ENCODE data around the gene PIEZO1. TPM values are rescaled to one million over a fixed set of nuclear protein-coding genes. Genes with fewer than 3 reads are reported as not detected.

The PIEZO1 gene
- total RNA-seq, 2 donors from 2014 or later = 37.7 to 73.2 TPM

DNA sequence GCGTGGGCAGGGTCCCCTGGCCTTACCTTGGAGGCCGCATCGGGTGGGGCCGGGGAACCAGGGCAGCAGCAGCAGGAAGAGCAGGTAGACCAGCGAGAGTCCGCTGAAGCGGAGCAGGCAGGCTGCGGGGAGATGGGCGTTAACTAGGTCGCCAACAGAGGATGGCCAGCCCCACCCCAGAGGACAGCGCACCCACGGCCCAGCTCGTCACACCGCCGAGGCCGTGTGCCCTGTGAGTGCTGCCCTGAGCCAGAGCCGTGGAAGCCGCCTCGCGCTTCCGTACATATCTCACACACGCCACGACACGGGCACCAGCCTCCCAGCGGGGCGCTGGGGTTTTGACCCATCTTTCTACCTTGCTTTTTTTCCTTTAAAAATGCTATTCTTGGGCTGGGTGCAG, 35.7 kb downstream of the PIEZO1 start:
- H3K27me3 ChIP-seq = no peaks in the 10 kb centered on the region
- H3K4me1 ChIP-seq = peaks cover 0 to 29% of the 10 kb centered on the region in 2 donors
- TF ChIP-seq CTCF (IDR thresholded peaks at IDR 0.05) = no peak
- no peaks in the 10 kb centered on the region for H3K36me3 ChIP-seq
- no peak overlapping the region for H3K4me3 ChIP-seq
- DNase-seq (ENCODE audit: low spot score) = no peak
- no peak overlapping the region for H3K27ac ChIP-seq
- no peaks in the 10 kb centered on the region for H3K9me3 ChIP-seq

GRCh38 chr16:88748364-88748763, 36.7 kb downstream of the PIEZO1 start:
- no peak for TF ChIP-seq CTCF (IDR thresholded peaks at IDR 0.05)
- H3K9me3 ChIP-seq = no peaks in the 10 kb centered on the region
- H3K27me3 ChIP-seq = no peaks in the 10 kb centered on the region
- H3K4me1 ChIP-seq = peaks cover 0 to 37% of the 10 kb centered on the region in 2 donors
- no peaks in the 10 kb centered on the region for H3K36me3 ChIP-seq
- no peak for DNase-seq (ENCODE audit: low spot score)
- H3K4me3 ChIP-seq = no peak overlapping the region
- no peak overlapping the region for H3K27ac ChIP-seq

- no peak for DNase-seq (ENCODE audit: low spot score)
- Histone ChIP-seq H3K36me3 (no peaks in the 10 kb centered on the region), H3K9me3 (no peaks in the 10 kb centered on the region), H3K4me1 (peaks cover 0 to 37% of the 10 kb centered on the region in 2 donors), H3K27me3 (no peaks in the 10 kb centered on the region), H3K27ac (no peak overlapping the region), H3K4me3 (no peak overlapping the region)
- TF ChIP-seq CTCF (IDR thresholded peaks at IDR 0.05) = no peak
Measured at GRCh38 chr16:88747588-88748301, 37.3 kb downstream of the PIEZO1 start.

DNA sequence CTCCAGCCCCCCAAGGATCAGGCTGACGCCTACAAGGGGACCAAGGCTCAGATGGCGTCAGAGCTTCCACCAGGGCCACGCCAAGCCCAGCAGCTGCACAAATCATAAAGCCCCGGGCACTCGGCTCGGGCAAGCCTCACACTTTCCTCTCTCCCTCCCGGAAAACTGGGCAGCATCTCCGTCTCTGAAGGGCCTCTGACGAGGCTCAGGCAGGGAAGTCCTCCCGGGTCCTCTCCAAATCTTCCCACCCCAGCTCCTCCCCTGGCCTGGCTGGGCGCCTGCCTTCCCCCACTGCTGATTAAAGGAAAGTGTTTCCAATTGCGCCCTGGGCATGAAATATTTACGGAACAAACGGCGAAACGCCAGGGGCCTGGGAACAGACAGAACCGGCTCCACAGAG, 38.5 kb downstream of the PIEZO1 start:
- H3K9me3 ChIP-seq = no peaks in the 10 kb centered on the region
- peak; percentile 85 for DNase-seq (ENCODE audit: low spot score)
- H3K27ac ChIP-seq = peak overlapping the region; percentile 22 to 40
- no peak overlapping the region for H3K4me3 ChIP-seq
- H3K36me3 ChIP-seq = no peaks in the 10 kb centered on the region
- H3K4me1 ChIP-seq = peaks cover 0 to 37% of the 10 kb centered on the region in 2 donors
- TF ChIP-seq CTCF (IDR thresholded peaks at IDR 0.05) = no peak
- H3K27me3 ChIP-seq = no peaks in the 10 kb centered on the region

GRCh38 chr16:88744577-88745521, 40.2 kb downstream of the PIEZO1 start:
- Histone ChIP-seq H3K4me3 (no peak overlapping the region), H3K27me3 (no peaks in the 10 kb centered on the region), H3K27ac (no peak overlapping the region), H3K9me3 (no peaks in the 10 kb centered on the region), H3K36me3 (no peaks in the 10 kb centered on the region), H3K4me1 (peaks cover 0 to 37% of the 10 kb centered on the region in 2 donors)
- DNase-seq (ENCODE audit: low spot score) = no peak
- no peak for TF ChIP-seq CTCF (IDR thresholded peaks at IDR 0.05)
